GM19372 (cell line): ENCODE results near the gene CHRNA1.

Experiments
- ATAC-seq: cut with Tn5 transposase; IDR thresholded peaks from one replicate; pipeline ENCODE4 v1.9.1; 2021; ENCODE audit warnings: mild to moderate bottlenecking, low read depth, moderate library complexity; ENCODE audit not compliant: unreplicated experiment

Gene CHRNA1

GRCh38 chr2:174764280-174765255 lies at the start of gene CHRNA1:
TSS of gene CHRNA1 (minus strand) at chr2:174764472. CDS start at chr2:174764394, 78 bp downstream.
- ATAC-seq, result no peak

- ATAC-seq, result no peak
Measured at GRCh38 chr2:174812037-174812436, 47.8 kb upstream of the CHRNA1 start.

DNA sequence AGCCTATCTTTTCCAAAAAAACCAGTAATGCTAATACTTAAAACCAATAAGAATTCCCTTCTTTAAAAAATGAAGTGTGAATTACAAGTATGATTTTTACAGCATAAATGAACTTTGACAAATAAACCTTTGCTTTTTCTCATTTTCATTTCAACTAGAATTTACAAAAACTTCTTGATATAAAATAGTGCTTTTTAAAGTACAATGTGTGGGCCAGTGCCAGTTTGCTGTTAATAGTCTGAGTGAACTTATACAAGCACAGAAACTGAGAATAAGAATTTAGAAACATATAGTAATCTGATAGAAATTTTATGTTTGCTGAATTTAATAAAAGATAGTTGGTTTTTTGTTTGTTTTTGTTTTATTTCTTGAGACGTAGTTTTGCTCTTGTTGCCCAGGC lies 43.7 kb upstream of the CHRNA1 start:
- ATAC-seq, result no peak

GRCh38 chr2:174805803-174806202 lies 41.5 kb upstream of the CHRNA1 start:
- no peak for ATAC-seq

GRCh38 chr2:174802459-174802858 lies 38.2 kb upstream of the CHRNA1 start:
- ATAC-seq, result no peak

DNA sequence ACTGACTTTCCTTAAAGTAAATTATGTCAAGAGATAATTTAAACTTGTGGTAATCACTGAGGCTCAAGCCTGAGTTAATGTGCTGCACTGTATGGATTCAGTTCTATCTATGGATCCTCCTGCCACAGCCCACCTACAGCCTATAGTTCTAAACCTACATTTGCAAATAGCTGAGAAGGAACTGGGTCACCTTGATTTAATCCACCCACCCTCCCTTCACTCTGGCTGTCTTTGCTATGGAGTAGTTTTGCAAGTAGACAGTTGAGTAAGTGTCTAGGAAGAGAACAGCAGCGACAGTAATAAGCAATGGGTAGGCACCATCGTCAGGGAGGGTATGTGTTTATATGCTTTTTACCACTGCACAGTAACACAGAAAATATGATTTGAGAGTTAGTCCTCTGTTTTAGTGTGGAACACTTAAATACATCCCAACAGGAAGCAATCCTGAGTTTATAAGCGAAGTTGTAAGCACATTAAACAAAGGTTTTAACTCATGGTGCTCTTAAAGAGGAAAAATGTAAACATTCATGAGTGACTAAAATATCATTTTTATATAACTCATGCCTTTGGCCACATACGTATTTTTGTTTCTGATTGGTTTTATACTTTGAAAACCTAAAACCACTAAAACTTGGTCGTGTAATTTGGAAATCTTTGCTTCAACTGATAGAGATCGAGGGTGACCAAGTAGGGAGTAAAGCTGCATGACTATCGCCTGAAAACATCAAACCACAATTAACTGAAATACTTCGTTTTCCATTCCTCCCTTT lies 36.3 kb upstream of the CHRNA1 start:
- ATAC-seq, result no peak

DNA sequence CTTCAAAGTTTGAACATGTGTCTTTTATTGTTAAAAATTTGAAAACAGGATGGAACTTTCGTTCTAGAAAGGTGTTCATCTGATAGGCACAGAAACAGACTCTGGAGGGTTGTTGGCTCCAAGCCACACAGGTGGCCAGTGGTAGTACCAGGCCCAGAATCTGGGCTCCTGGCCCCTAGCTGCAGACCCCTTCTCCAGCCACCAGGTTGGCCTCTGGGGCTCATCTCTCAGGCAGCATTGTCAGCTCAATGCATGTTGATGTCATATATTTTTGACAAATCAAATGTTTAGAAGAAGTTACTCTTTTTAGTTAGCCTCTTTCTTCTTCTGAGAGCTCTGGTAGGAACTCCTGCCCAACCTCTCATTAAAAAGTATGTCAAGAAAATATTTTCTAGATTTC lies 34.5 kb upstream of the CHRNA1 start:
- ATAC-seq, result no peak

DNA sequence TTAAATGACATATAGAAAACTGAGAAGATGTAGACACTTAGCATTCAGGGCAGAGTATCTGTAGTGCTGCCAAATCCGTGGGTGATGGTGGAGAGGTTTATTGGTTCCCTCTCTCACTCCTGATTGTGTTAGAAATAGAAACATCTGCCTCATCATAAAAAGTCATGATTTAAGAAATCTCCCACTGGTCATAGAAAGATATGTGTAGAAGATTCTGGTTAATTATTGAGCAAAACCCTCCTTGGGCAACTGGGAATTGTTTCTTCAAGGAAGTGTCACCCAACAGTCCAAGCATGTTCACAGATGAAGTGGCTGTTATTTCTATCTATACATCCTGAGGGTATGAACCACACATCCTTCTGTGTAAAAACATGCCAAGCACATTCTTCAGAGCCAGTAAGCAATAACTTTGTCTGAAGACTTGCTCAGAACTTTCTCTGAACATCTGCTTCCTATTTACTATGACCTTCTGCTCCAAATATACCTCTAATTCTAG lies 33.6 kb upstream of the CHRNA1 start:
- ATAC-seq, result no peak

DNA sequence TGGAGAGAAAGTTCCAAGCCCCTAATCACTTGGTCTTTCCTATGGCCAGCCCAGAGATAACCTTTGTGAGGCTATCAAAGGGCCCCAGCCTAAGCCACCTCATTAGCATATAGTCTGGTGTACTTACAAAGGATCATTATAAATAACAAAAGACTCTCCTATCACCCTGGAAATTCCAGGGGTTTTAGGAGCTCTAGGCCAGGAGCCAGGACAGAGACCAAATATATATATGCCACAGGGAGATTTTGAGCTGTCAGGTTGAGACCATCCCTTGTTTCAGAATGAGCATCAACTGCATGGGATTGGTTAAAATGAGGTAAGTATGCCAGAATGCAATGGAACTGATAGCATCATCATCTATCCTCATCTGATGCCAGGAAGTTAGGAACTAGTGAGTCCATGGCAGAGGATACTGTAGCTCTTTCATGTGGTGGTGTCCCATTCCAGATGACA lies 32.1 kb upstream of the CHRNA1 start:
- no peak for ATAC-seq

- no peak for ATAC-seq
Measured at GRCh38 chr2:174794851-174795374, 30.6 kb upstream of the CHRNA1 start.

GRCh38 chr2:174792309-174793025 lies 28.2 kb upstream of the CHRNA1 start:
- ATAC-seq, result no peak

DNA sequence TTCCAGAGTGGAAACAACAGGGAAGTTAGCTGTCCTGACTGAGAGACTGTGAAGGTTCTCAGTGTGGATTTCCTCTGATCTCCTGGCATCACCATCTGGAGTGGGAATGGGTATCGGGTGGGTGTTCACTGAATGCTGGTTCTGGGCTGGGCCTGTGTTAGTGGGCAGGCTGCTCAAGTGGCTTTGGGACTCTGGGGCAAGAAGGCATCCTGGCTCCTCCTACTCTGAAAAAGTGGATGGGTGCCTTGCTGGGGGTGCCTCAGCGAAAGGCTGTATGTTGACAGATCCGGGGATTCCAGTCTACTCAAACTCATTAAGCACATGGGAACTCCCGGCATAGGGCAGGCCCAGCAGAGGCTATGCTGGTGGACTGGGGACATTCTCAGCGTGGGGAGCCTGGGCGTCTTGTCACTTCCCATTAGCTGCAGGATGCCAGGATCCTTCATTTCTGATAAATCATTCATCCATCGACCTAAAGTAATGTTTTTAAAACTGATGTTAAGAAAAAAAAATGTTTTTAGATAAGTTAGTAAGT lies 27.5 kb upstream of the CHRNA1 start:
- no peak for ATAC-seq

GRCh38 chr2:174791020-174791419 lies 26.7 kb upstream of the CHRNA1 start:
- ATAC-seq, result no peak

- ATAC-seq, result no peak
Measured at GRCh38 chr2:174789001-174789400, 24.7 kb upstream of the CHRNA1 start.

GRCh38 chr2:174788291-174788929 lies 24.1 kb upstream of the CHRNA1 start:
- ATAC-seq, result no peak

GRCh38 chr2:174787487-174788205 lies 23.4 kb upstream of the CHRNA1 start:
- no peak for ATAC-seq

- no peak for ATAC-seq
Measured at GRCh38 chr2:174786066-174786725, 21.9 kb upstream of the CHRNA1 start.

- ATAC-seq, result no peak
Measured at GRCh38 chr2:174785481-174785880, 21.2 kb upstream of the CHRNA1 start.
